Cardiac muscle cell (in vitro differentiated cells and primary cell): ENCODE data around the gene CYP4A22. TPM values are rescaled to one million over a fixed set of nuclear protein-coding genes. Genes with fewer than 3 reads are reported as not detected.
"Not testable (repeated sequence)": the region's sequence is repeated elsewhere in the genome, so short reads cannot be mapped to it uniquely, and the experiment has no call there.

Experiments
- DNase-seq, 2 donors: peaks; one replicate each; pipeline versions ENCODE4 v3.0.0 to v3.0.0-alpha.2; 2010 to 2017; ENCODE audit warnings: low read depth in 1 of 2, low spot score in 1 of 2
- H3K27ac ChIP-seq: fragments of 200-600 bp; sonication (generic); 2 replicates; pipeline ENCODE4 v1.5.1; 2016
- H3K27me3 ChIP-seq: fragments of 200-600 bp; sonication (generic); 2 replicates; pipeline ENCODE4 v1.6.0; 2016; ENCODE audit warnings: control low read depth
- H3K36me3 ChIP-seq: fragments of 200-600 bp; sonication (generic); 2 replicates; pipeline ENCODE4 v1.5.1; 2016; ENCODE audit warnings: control low read depth
- H3K4me1 ChIP-seq: fragments of 200-600 bp; sonication (generic); 2 replicates; pipeline ENCODE4 v1.8.1; 2017; ENCODE audit warnings: low read depth, mild to moderate bottlenecking, mixed run types
- H3K4me3 ChIP-seq: fragments of 200-600 bp; sonication (generic); 2 replicates; pipeline ENCODE4 v1.5.1; 2016; ENCODE audit warnings: mild to moderate bottlenecking
- H3K9me3 ChIP-seq: fragments of 200-600 bp; sonication (generic); 2 replicates; pipeline ENCODE4 v1.5.1; 2017; ENCODE audit warnings: low read depth, mild to moderate bottlenecking, control low read depth
- polyA plus RNA-seq: library from polyadenylated mRNA; unstranded; fragments of >200 nt; fragmentation: Nextera tagmentation; extraction: Ambion mirVana; gene quantifications from 2 replicates; pipeline ENCODE4 v1.2.1, GENCODE V29; 2016
- total RNA-seq: library from RNA; depleted of rRNA; stranded (reverse); fragments of >200 nt; gene quantifications from 2 replicates; pipeline ENCODE4 v1.2.3, GENCODE V29; 2016
- TF ChIP-seq, protein P1 (sequence below): IDR thresholded peaks from 2 replicates; pipeline ENCODE4 v1.5.1; 2012; ENCODE audit warnings: low read depth, mild to moderate bottlenecking, low read length

The CYP4A22 gene
- total and polyA plus RNA-seq, 2 experiments from 2014 or later: not detected

GRCh38 chr1:47137925-47138615 is 829 bp downstream of the CYP4A22 start:
- H3K4me3 ChIP-seq: no peak overlapping the region
- DNase-seq: no peak

DNA sequence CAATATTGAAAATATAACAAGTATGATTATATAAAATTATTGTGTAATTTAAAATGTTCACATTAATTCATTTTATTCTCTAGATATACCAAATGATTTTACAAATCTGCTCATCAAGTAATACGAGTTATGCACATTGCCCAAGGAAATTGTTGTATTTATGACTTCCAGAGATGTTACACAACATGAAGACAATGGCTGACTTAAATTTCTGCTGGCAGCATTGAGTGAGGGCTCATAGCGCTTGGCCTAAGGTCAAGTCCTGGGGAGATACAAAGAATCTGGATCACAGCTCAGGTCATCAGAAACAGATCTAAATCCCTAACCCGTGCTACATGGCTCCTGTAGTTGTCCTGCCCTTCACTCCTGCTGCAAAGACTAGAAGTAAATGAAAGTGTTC is 3.1 kb downstream of the CYP4A22 start:
- not testable (repeated sequence) for DNase-seq, H3K4me3 ChIP-seq, H3K27me3 ChIP-seq, H3K27ac ChIP-seq, H3K9me3 ChIP-seq, H3K36me3 ChIP-seq, H3K4me1 ChIP-seq

More at GRCh38 chr1:47137925-47138615, 829 bp downstream of the CYP4A22 start:
- Histone ChIP-seq H3K4me1 (no peaks in the 10 kb centered on the region), H3K27me3 (no peaks in the 10 kb centered on the region), H3K9me3 (no peaks in the 10 kb centered on the region), H3K36me3 (no peaks in the 10 kb centered on the region), H3K27ac (no peak overlapping the region)
- TF ChIP-seq, protein P1, sequence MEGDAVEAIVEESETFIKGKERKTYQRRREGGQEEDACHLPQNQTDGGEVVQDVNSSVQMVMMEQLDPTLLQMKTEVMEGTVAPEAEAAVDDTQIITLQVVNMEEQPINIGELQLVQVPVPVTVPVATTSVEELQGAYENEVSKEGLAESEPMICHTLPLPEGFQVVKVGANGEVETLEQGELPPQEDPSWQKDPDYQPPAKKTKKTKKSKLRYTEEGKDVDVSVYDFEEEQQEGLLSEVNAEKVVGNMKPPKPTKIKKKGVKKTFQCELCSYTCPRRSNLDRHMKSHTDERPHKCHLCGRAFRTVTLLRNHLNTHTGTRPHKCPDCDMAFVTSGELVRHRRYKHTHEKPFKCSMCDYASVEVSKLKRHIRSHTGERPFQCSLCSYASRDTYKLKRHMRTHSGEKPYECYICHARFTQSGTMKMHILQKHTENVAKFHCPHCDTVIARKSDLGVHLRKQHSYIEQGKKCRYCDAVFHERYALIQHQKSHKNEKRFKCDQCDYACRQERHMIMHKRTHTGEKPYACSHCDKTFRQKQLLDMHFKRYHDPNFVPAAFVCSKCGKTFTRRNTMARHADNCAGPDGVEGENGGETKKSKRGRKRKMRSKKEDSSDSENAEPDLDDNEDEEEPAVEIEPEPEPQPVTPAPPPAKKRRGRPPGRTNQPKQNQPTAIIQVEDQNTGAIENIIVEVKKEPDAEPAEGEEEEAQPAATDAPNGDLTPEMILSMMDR: no peak

- TF ChIP-seq, protein P1: peak; percentile 38
- H3K4me3 ChIP-seq, H3K27me3 ChIP-seq, H3K4me1 ChIP-seq, H3K36me3 ChIP-seq, H3K9me3 ChIP-seq, H3K27ac ChIP-seq: not testable (repeated sequence)
- peak; percentile 1 to 8 for DNase-seq
Observed at GRCh38 chr1:47143654-47144053, 6.4 kb downstream of the CYP4A22 start.

GRCh38 chr1:47146495-47146894 is 9.3 kb downstream of the CYP4A22 start:
- H3K4me3 ChIP-seq, H3K27ac ChIP-seq, H3K27me3 ChIP-seq, H3K9me3 ChIP-seq, DNase-seq, H3K4me1 ChIP-seq, H3K36me3 ChIP-seq: not testable (repeated sequence)

DNA sequence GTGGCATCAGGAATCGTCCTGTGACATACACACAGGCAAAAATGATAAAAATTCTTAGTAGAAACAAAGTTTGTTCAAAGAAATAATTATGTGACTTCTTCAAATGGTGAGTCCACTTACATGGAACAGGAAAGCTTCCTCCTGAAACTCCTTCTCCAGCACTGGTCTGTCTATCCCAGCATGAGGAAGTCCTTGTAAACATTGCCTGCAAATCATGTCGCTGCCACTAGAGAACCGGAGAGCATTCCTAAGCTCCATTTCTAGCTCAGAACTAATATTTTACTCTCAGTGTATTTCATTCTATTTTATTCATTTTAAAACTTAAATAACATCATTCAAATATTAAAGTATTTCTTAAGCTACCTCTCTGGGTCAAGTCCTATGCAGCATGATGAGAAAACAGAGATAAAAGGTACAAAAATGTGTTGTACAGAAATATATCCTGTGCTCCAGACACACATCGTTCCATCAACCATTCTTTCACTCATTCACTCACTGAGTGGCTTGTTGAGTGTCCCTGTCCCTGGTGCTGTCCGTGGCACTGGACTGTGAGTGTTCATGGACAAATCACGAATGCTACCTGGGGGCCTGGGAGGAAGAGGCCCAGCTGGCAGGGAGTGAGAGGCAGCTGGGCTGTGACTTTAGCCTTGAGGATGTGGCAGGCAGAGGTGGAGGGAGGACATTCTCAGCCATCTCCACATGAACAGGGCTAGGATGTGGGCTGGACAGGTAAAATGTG is 10.0 kb downstream of the CYP4A22 start:
- Histone ChIP-seq H3K4me1 (no peaks in the 10 kb centered on the region), H3K27ac (no peak overlapping the region), H3K27me3 (no peaks in the 10 kb centered on the region), H3K9me3 (no peaks in the 10 kb centered on the region), H3K4me3 (no peak overlapping the region), H3K36me3 (no peaks in the 10 kb centered on the region)
- DNase-seq: peak in 1 of 2 donors; percentile 28
- TF ChIP-seq, protein P1: no peak

- H3K36me3 ChIP-seq, H3K27ac ChIP-seq, H3K4me1 ChIP-seq, H3K4me3 ChIP-seq, H3K27me3 ChIP-seq, H3K9me3 ChIP-seq, DNase-seq: not testable (repeated sequence)
Observed at GRCh38 chr1:47149162-47149561, 11.9 kb downstream of the CYP4A22 start.

DNA sequence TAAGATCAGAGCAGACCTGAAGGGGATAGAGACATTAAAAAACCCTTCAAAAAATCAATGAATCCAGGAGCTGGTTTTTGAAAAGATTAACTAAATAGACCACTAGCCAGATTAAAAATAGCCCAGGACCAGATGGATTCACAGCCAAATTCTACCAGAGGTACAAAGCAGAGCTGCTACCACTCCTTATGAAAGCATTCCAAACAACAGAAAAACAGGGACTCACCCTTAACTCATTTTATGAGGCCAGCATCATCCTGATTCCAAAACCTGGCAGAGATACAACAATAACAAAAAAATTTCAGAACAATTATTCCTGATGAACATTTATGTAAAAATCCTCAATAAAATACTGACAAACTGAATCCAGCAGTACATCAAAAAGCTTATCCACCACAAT is 19.2 kb downstream of the CYP4A22 start:
- not testable (repeated sequence) for H3K27ac ChIP-seq, H3K4me1 ChIP-seq, H3K36me3 ChIP-seq, H3K27me3 ChIP-seq, DNase-seq, H3K9me3 ChIP-seq, H3K4me3 ChIP-seq

GRCh38 chr1:47157957-47158356 is 20.7 kb downstream of the CYP4A22 start:
- H3K27me3 ChIP-seq, H3K27ac ChIP-seq, H3K4me1 ChIP-seq, H3K9me3 ChIP-seq, DNase-seq, H3K36me3 ChIP-seq, H3K4me3 ChIP-seq: not testable (repeated sequence)
